Measurements from ENCODE around the gene FREM2. TPM values are rescaled to one million over a fixed set of nuclear protein-coding genes. Genes with fewer than 3 reads are reported as not detected.

The FREM2 gene
- total and polyA plus RNA-seq, 4 donors: 1.6 to 58.3 (median 9.4) TPM

GRCh38 chr13:38897521-38897920 is 210.6 kb downstream of the FREM2 start:
- DNase-seq: no peak
- H3K9me3 ChIP-seq (ENCODE audit: control insufficient read depth in 4 of 4, insufficient read depth in 3 of 4, low read length in 3 of 4): peaks cover 0 to 10% (median 2%) of the 10 kb centered on the region in 4 donors
- H3K27ac ChIP-seq (ENCODE audit: low read depth in 1 of 2, low read length in 1 of 2): no peak overlapping the region
- no peak for TF ChIP-seq CTCF (IDR thresholded peaks at IDR 0.05; ENCODE audit: control extremely low read depth, extremely low read depth)
- H3K4me1 ChIP-seq (ENCODE audit: control insufficient read depth in 5 of 5, insufficient read depth in 5 of 5, low read length in 5 of 5): no peaks in the 10 kb centered on the region
- 84% methylated on average over 6 of the region's 6 CpGs for WGBS, 2 donors
- no peaks in the 10 kb centered on the region for H3K36me3 ChIP-seq (ENCODE audit: control insufficient read depth in 4 of 4, insufficient read depth in 4 of 4, low read length in 4 of 4)
- H3K27me3 ChIP-seq (ENCODE audit: control insufficient read depth in 3 of 3, insufficient read depth in 3 of 3, low read length in 2 of 3): no peaks in the 10 kb centered on the region
- ATAC-seq (ENCODE audit: insufficient read depth, low FRiP score): no peak
- H3K4me3 ChIP-seq: no peak overlapping the region
- H3K9ac ChIP-seq (ENCODE audit: insufficient read depth in 1 of 2, low read length in 2 of 2): no peak overlapping the region

GRCh38 chr13:38898481-38898880 is 211.6 kb downstream of the FREM2 start:
- no peak for DNase-seq
- H3K9me3 ChIP-seq (ENCODE audit: control insufficient read depth in 4 of 4, insufficient read depth in 3 of 4, low read length in 3 of 4): peaks cover 0 to 10% (median 2%) of the 10 kb centered on the region in 4 donors
- H3K4me1 ChIP-seq (ENCODE audit: control insufficient read depth in 5 of 5, insufficient read depth in 5 of 5, low read length in 5 of 5): no peaks in the 10 kb centered on the region
- no peak for ATAC-seq (ENCODE audit: insufficient read depth, low FRiP score)
- H3K27me3 ChIP-seq (ENCODE audit: control insufficient read depth in 3 of 3, insufficient read depth in 3 of 3, low read length in 2 of 3): no peaks in the 10 kb centered on the region
- no peak for TF ChIP-seq CTCF (IDR thresholded peaks at IDR 0.05; ENCODE audit: control extremely low read depth, extremely low read depth)
- H3K9ac ChIP-seq (ENCODE audit: insufficient read depth in 1 of 2, low read length in 2 of 2): no peak overlapping the region
- 55 to 60% methylated on average over 2 of the region's 2 CpGs for WGBS, 2 donors
- no peaks in the 10 kb centered on the region for H3K36me3 ChIP-seq (ENCODE audit: control insufficient read depth in 4 of 4, insufficient read depth in 4 of 4, low read length in 4 of 4)
- no peak overlapping the region for H3K27ac ChIP-seq (ENCODE audit: low read depth in 1 of 2, low read length in 1 of 2)
- no peak overlapping the region for H3K4me3 ChIP-seq

- Histone ChIP-seq H3K36me3 (ENCODE audit: control insufficient read depth in 4 of 4, insufficient read depth in 4 of 4, low read length in 4 of 4) (no peaks in the 10 kb centered on the region), H3K27ac (ENCODE audit: low read depth in 1 of 2, low read length in 1 of 2) (no peak overlapping the region), H3K9ac (ENCODE audit: insufficient read depth in 1 of 2, low read length in 2 of 2) (no peak overlapping the region), H3K27me3 (ENCODE audit: control insufficient read depth in 3 of 3, insufficient read depth in 3 of 3, low read length in 2 of 3) (no peaks in the 10 kb centered on the region), H3K4me3 (no peak overlapping the region), H3K9me3 (ENCODE audit: control insufficient read depth in 4 of 4, insufficient read depth in 3 of 4, low read length in 3 of 4) (peaks cover 0 to 6% (median 0%) of the 10 kb centered on the region in 4 donors), H3K4me1 (ENCODE audit: control insufficient read depth in 5 of 5, insufficient read depth in 5 of 5, low read length in 5 of 5) (no peaks in the 10 kb centered on the region)
- ATAC-seq (ENCODE audit: insufficient read depth, low FRiP score): no peak
- WGBS, 2 donors: 86 to 92% methylated on average over 4 of the region's 4 CpGs
- DNase-seq: no peak
- no peak for TF ChIP-seq CTCF (IDR thresholded peaks at IDR 0.05; ENCODE audit: control extremely low read depth, extremely low read depth)
Measured at GRCh38 chr13:38899571-38899970, 212.7 kb downstream of the FREM2 start.

- H3K36me3 ChIP-seq (ENCODE audit: control insufficient read depth in 4 of 4, insufficient read depth in 4 of 4, low read length in 4 of 4): no peaks in the 10 kb centered on the region
- no peaks in the 10 kb centered on the region for H3K27me3 ChIP-seq (ENCODE audit: control insufficient read depth in 3 of 3, insufficient read depth in 3 of 3, low read length in 2 of 3)
- ATAC-seq (ENCODE audit: insufficient read depth, low FRiP score): no peak
- H3K9ac ChIP-seq (ENCODE audit: insufficient read depth in 1 of 2, low read length in 2 of 2): no peak overlapping the region
- TF ChIP-seq CTCF (IDR thresholded peaks at IDR 0.05; ENCODE audit: control extremely low read depth, extremely low read depth): no peak
- peaks cover 0 to 5% (median 0%) of the 10 kb centered on the region in 4 donors for H3K9me3 ChIP-seq (ENCODE audit: control insufficient read depth in 4 of 4, insufficient read depth in 3 of 4, low read length in 3 of 4)
- H3K4me3 ChIP-seq: no peak overlapping the region
- no peak overlapping the region for H3K27ac ChIP-seq (ENCODE audit: low read depth in 1 of 2, low read length in 1 of 2)
- WGBS, 2 donors: 78 to 85% methylated on average over 3 of the region's 3 CpGs
- H3K4me1 ChIP-seq (ENCODE audit: control insufficient read depth in 5 of 5, insufficient read depth in 5 of 5, low read length in 5 of 5): no peaks in the 10 kb centered on the region
- no peak for DNase-seq
Measured at GRCh38 chr13:38900188-38900587, 213.3 kb downstream of the FREM2 start.
